ENCODE measurements around the gene MALAT1.

MALAT1 gene

GRCh38 chr11:65482306-65482850 is 16.5 kb upstream of the MALAT1 start:
- no peaks in the 10 kb centered on the region for H3K27me3 ChIP-seq (ENCODE audit: control insufficient read depth, insufficient read depth, low read length)
- H3K9ac ChIP-seq (ENCODE audit: low read length) = no peak overlapping the region
- no peak overlapping the region for H3K27ac ChIP-seq (ENCODE audit: low read depth, low read length)
- H3K4me1 ChIP-seq (ENCODE audit: control insufficient read depth, insufficient read depth, low read length) = peaks cover 55% of the 10 kb centered on the region
- no peaks in the 10 kb centered on the region for H3K36me3 ChIP-seq (ENCODE audit: control insufficient read depth, insufficient read depth, low read length)
- no peak overlapping the region for H3K4me3 ChIP-seq (ENCODE audit: low read depth, low read length)
- H3K9me3 ChIP-seq (ENCODE audit: control insufficient read depth, insufficient read depth, low read depth, low read length) = no peaks in the 10 kb centered on the region

GRCh38 chr11:65485920-65486219 is 13.0 kb upstream of the MALAT1 start:
- Histone ChIP-seq H3K9ac (ENCODE audit: low read length) (peak overlapping the region; percentile 55), H3K9me3 (ENCODE audit: control insufficient read depth, insufficient read depth, low read depth, low read length) (no peaks in the 10 kb centered on the region), H3K4me3 (ENCODE audit: low read depth, low read length) (peak overlapping the region; percentile 17; the same call in 1 of the 2 replicates), H3K27me3 (ENCODE audit: control insufficient read depth, insufficient read depth, low read length) (no peaks in the 10 kb centered on the region), H3K36me3 (ENCODE audit: control insufficient read depth, insufficient read depth, low read length) (no peaks in the 10 kb centered on the region), H3K27ac (ENCODE audit: low read depth, low read length) (peak overlapping the region; percentile 49; the same call in 1 of the 2 replicates), H3K4me1 (ENCODE audit: control insufficient read depth, insufficient read depth, low read length) (peaks cover 61% of the 10 kb centered on the region)

- Histone ChIP-seq H3K4me1 (ENCODE audit: control insufficient read depth, insufficient read depth, low read length) (peaks cover 65% of the 10 kb centered on the region), H3K9ac (ENCODE audit: low read length) (peak overlapping the region; percentile 61), H3K36me3 (ENCODE audit: control insufficient read depth, insufficient read depth, low read length) (no peaks in the 10 kb centered on the region), H3K9me3 (ENCODE audit: control insufficient read depth, insufficient read depth, low read depth, low read length) (no peaks in the 10 kb centered on the region), H3K27me3 (ENCODE audit: control insufficient read depth, insufficient read depth, low read length) (no peaks in the 10 kb centered on the region), H3K4me3 (ENCODE audit: low read depth, low read length) (no peak overlapping the region), H3K27ac (ENCODE audit: low read depth, low read length) (peak overlapping the region; percentile 73)
These were observed 12.0 kb upstream of the MALAT1 start for GRCh38 chr11:65486570-65487466.

GRCh38 chr11:65487467-65488272 is 11.2 kb upstream of the MALAT1 start:
- peak overlapping the region; percentile 94 for H3K27ac ChIP-seq (ENCODE audit: low read depth, low read length)
- no peaks in the 10 kb centered on the region for H3K27me3 ChIP-seq (ENCODE audit: control insufficient read depth, insufficient read depth, low read length)
- H3K9me3 ChIP-seq (ENCODE audit: control insufficient read depth, insufficient read depth, low read depth, low read length) = no peaks in the 10 kb centered on the region
- peaks cover 73% of the 10 kb centered on the region for H3K4me1 ChIP-seq (ENCODE audit: control insufficient read depth, insufficient read depth, low read length)
- H3K4me3 ChIP-seq (ENCODE audit: low read depth, low read length) = peak overlapping the region; percentile 50
- peak overlapping the region; percentile 93 for H3K9ac ChIP-seq (ENCODE audit: low read length)
- H3K36me3 ChIP-seq (ENCODE audit: control insufficient read depth, insufficient read depth, low read length) = no peaks in the 10 kb centered on the region

GRCh38 chr11:65488273-65489034 is 10.4 kb upstream of the MALAT1 start:
- Histone ChIP-seq H3K9ac (ENCODE audit: low read length) (peak overlapping the region; percentile 93), H3K4me3 (ENCODE audit: low read depth, low read length) (peak overlapping the region; percentile 50), H3K4me1 (ENCODE audit: control insufficient read depth, insufficient read depth, low read length) (peaks cover 81% of the 10 kb centered on the region)

GRCh38 chr11:65489035-65489705 is 9.7 kb upstream of the MALAT1 start:
- Histone ChIP-seq H3K4me3 (ENCODE audit: low read depth, low read length) (peak overlapping the region; percentile 50; the same call in 1 of the 2 replicates), H3K4me1 (ENCODE audit: control insufficient read depth, insufficient read depth, low read length) (peaks cover 88% of the 10 kb centered on the region), H3K36me3 (ENCODE audit: control insufficient read depth, insufficient read depth, low read length) (no peaks in the 10 kb centered on the region), H3K27ac (ENCODE audit: low read depth, low read length) (peak overlapping the region; percentile 94; the same call in 1 of the 2 replicates), H3K9me3 (ENCODE audit: control insufficient read depth, insufficient read depth, low read depth, low read length) (no peaks in the 10 kb centered on the region), H3K9ac (ENCODE audit: low read length) (peak overlapping the region; percentile 93), H3K27me3 (ENCODE audit: control insufficient read depth, insufficient read depth, low read length) (no peaks in the 10 kb centered on the region)

More at GRCh38 chr11:65488273-65489034, 10.4 kb upstream of the MALAT1 start:
- H3K27me3 ChIP-seq (ENCODE audit: control insufficient read depth, insufficient read depth, low read length) = no peaks in the 10 kb centered on the region
- no peaks in the 10 kb centered on the region for H3K36me3 ChIP-seq (ENCODE audit: control insufficient read depth, insufficient read depth, low read length)
- H3K27ac ChIP-seq (ENCODE audit: low read depth, low read length) = peak overlapping the region; percentile 94
- no peaks in the 10 kb centered on the region for H3K9me3 ChIP-seq (ENCODE audit: control insufficient read depth, insufficient read depth, low read depth, low read length)

- peak overlapping the region; percentile 83; the same call in 1 of the 2 replicates for H3K27ac ChIP-seq (ENCODE audit: low read depth, low read length)
- H3K36me3 ChIP-seq (ENCODE audit: control insufficient read depth, insufficient read depth, low read length) = no peaks in the 10 kb centered on the region
- H3K27me3 ChIP-seq (ENCODE audit: control insufficient read depth, insufficient read depth, low read length) = no peaks in the 10 kb centered on the region
- no peaks in the 10 kb centered on the region for H3K9me3 ChIP-seq (ENCODE audit: control insufficient read depth, insufficient read depth, low read depth, low read length)
- H3K4me3 ChIP-seq (ENCODE audit: low read depth, low read length) = peak overlapping the region; percentile 31; the same call in 1 of the 2 replicates
- peak overlapping the region; percentile 93 for H3K9ac ChIP-seq (ENCODE audit: low read length)
- H3K4me1 ChIP-seq (ENCODE audit: control insufficient read depth, insufficient read depth, low read length) = peaks cover 90% of the 10 kb centered on the region
These were observed 9.0 kb upstream of the MALAT1 start for GRCh38 chr11:65489706-65490320.

- no peak overlapping the region; the same call in 1 of the 2 replicates for H3K27ac ChIP-seq (ENCODE audit: low read depth, low read length)
- no peaks in the 10 kb centered on the region for H3K9me3 ChIP-seq (ENCODE audit: control insufficient read depth, insufficient read depth, low read depth, low read length)
- peak overlapping the region; percentile 44 for H3K9ac ChIP-seq (ENCODE audit: low read length)
These were observed 7.7 kb upstream of the MALAT1 start for GRCh38 chr11:65491163-65491465.

GRCh38 chr11:65491614-65492386 is 7.0 kb upstream of the MALAT1 start:
- no peaks in the 10 kb centered on the region for H3K9me3 ChIP-seq (ENCODE audit: control insufficient read depth, insufficient read depth, low read depth, low read length)
- H3K4me1 ChIP-seq (ENCODE audit: control insufficient read depth, insufficient read depth, low read length) = peaks cover 82% of the 10 kb centered on the region
- no peak overlapping the region; the same call in 1 of the 2 replicates for H3K27ac ChIP-seq (ENCODE audit: low read depth, low read length)
- no peaks in the 10 kb centered on the region for H3K36me3 ChIP-seq (ENCODE audit: control insufficient read depth, insufficient read depth, low read length)
- H3K27me3 ChIP-seq (ENCODE audit: control insufficient read depth, insufficient read depth, low read length) = no peaks in the 10 kb centered on the region
- peak overlapping the region; percentile 25; the same call in 1 of the 2 replicates for H3K4me3 ChIP-seq (ENCODE audit: low read depth, low read length)
- H3K9ac ChIP-seq (ENCODE audit: low read length) = peak overlapping the region; percentile 63

More at GRCh38 chr11:65491163-65491465, 7.7 kb upstream of the MALAT1 start:
- Histone ChIP-seq H3K4me1 (ENCODE audit: control insufficient read depth, insufficient read depth, low read length) (peaks cover 81% of the 10 kb centered on the region), H3K36me3 (ENCODE audit: control insufficient read depth, insufficient read depth, low read length) (no peaks in the 10 kb centered on the region), H3K4me3 (ENCODE audit: low read depth, low read length) (no peak overlapping the region), H3K27me3 (ENCODE audit: control insufficient read depth, insufficient read depth, low read length) (no peaks in the 10 kb centered on the region)
